HG03025 (cell line): Measurements from ENCODE around the gene TAGLN.
"Not testable (repeated sequence)": the region's sequence is repeated elsewhere in the genome, so short reads cannot be mapped to it uniquely, and the experiment has no call there.

Experiments used
- ATAC-seq: cut with Tn5 transposase; IDR thresholded peaks from one replicate; pipeline ENCODE4 v1.9.1; 2021; ENCODE audit warnings: mild to moderate bottlenecking, moderate library complexity; ENCODE audit not compliant: unreplicated experiment, low FRiP score

The TAGLN gene

GRCh38 chr11:117195258-117195657 is 3.9 kb upstream of the TAGLN start:
- ATAC-seq = no peak

DNA sequence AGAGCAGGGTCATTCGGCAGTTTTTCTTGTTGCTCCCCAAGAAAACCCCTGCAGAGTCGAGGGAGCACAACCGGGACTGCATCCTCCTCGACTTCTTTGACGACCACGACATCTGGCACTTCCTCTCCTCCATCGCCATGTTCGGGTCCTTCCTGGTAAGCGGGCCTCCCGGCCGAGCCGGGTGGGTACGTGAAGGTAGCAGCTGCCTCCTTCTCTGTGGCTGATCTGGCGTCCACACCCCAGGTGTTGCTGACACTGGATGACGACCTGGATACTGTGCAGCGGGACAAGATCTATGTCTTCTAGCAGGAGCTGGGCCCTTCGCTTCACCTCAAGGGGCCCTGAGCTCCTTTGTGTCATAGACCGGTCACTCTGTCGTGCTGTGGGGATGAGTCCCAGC is 3.4 kb upstream of the TAGLN start:
- ATAC-seq = no peak

- no peak for ATAC-seq
Observed at GRCh38 chr11:117197006-117197405, 2.2 kb upstream of the TAGLN start.

DNA sequence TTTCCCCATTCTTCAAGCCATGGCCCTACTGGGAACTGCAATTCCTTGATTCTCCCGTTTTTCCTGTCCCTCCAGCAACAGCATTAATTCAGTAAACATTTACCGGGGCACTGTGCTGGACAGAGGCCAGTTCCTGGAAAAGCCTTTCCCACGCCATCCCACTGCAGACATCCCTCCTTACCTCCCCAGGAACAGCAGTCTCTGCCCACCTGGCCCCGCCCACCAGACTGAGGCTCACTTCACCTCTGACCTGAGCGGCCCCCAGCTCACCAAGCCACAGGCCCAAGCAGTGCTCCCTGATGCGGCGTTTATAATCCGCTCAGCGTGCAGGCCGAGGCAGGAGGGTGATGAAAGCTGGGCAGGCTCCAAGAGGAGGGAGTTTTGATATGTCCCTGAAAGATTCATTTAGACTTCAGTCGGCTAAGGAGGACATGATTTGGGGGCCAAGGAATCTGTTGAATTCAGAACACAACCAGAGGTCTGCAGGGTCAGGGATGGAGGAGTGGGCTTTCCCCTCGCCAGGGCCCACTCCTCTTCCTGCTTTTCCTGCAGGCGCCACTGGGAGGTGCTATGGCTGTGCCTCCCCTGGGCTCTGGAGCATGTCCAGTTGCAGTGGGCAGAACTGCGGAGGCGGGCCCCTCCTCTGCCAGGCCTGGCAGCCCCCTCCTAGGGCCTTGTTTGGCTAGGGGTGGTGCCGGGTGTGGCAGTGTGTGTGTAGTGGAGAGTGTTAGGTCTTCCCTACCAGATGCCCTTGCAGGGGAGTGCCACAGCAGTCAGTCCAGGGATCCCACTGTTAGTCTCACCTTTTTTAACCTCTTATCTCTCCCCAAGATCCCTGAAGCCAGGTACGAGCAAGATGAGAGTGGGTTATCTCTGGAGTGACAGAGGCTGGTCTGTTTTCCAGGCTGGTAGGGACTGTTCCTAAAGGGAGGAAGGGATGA is 1.4 kb upstream of the TAGLN start:
- no peak for ATAC-seq

DNA sequence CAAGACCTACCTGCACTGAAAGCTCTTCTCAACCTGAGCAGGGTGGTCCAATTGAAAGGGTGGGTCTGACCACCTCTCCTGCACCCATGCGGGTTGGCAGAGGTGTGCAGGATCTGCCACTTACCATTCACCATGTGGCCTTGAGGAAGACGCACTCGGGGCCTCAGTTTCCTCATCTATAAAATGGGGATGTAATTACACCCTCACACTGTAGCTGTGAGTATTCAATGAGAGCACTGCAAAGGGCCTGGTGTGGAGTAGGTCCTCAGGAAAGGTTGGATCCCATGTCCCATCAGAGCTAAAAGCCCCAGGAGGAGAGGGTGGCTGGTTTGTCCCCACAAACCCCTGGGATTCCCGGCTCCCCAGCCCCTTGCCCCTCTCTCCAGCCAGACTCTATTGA is 557 bp upstream of the TAGLN start:
- no peak for ATAC-seq

GRCh38 chr11:117199916-117200812 is 994 bp downstream of the TAGLN start:
- ATAC-seq = no peak

- ATAC-seq = no peak
Observed at GRCh38 chr11:117200813-117201657, 1.9 kb downstream of the TAGLN start.

DNA sequence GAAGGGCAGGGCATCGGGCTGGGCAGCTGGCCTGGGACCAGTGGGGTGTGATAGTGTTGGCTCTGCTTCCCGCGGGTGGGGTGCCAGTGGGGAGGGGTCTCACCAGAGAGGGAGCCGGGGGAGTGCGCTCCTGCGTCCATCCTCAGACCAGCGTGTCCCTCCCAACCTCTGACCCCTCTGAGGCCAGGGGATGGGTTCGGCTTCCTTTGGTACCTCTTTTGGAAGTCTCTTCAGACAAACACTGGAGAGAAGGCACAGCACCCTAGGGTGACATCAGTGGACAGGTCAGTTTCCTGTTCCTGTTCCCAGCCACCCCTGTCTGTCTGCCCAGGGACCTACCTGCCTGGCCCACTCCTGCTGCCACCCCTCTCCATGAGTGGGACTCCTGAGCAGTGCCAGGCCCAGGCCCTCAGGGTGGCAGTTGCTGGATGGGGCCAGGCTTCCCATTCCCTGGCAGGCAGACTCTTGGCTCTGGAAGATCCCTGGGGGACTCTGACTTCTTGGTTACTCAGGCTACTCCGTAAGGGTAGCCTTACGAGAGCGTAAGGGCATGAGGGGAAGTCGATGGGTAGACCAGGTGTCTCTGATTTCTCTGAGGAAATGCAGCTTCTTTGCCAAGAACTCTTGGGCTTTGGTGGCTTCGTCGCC is 2.6 kb downstream of the TAGLN start:
- no peak for ATAC-seq

DNA sequence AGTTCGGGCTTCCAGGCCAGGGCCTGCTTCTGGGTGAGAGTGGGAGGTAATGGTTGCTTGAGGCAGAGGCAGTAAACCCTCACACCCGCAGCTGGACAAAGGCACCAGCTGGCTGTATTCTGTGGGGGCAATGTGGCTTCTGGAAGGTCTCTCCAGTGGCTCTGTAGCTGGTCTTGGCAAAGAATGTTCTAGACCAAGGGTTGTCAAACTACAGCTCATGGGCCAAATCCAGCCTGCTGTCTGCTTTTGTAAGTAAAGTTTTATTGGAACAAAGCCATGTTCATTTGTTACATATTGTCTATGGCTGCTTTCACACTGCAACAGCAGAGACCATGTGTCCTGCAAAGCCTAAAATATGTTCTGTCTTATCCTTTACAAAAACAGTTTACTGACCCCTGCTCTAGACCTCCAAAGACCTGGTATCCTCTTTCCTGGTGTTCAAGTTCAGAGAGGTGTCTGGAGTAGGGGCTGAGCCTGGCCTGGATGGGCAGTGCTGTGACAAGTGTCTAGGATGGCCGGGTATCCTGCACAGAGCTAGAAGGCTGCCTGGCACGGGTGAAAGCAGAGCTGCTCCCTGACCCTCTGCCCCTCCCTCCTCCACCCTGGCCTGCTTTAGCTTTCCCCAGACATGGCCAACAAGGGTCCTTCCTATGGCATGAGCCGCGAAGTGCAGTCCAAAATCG is 3.4 kb downstream of the TAGLN start:
- ATAC-seq = no peak

DNA sequence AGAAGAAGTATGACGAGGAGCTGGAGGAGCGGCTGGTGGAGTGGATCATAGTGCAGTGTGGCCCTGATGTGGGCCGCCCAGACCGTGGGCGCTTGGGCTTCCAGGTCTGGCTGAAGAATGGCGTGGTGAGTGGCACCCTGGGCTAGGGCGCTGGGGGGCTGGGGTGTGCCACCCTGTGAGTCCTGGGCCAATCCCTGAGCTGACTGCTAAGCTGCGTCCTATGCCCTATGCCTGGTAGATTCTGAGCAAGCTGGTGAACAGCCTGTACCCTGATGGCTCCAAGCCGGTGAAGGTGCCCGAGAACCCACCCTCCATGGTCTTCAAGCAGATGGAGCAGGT is 3.9 kb downstream of the TAGLN start:
- ATAC-seq = no peak

DNA sequence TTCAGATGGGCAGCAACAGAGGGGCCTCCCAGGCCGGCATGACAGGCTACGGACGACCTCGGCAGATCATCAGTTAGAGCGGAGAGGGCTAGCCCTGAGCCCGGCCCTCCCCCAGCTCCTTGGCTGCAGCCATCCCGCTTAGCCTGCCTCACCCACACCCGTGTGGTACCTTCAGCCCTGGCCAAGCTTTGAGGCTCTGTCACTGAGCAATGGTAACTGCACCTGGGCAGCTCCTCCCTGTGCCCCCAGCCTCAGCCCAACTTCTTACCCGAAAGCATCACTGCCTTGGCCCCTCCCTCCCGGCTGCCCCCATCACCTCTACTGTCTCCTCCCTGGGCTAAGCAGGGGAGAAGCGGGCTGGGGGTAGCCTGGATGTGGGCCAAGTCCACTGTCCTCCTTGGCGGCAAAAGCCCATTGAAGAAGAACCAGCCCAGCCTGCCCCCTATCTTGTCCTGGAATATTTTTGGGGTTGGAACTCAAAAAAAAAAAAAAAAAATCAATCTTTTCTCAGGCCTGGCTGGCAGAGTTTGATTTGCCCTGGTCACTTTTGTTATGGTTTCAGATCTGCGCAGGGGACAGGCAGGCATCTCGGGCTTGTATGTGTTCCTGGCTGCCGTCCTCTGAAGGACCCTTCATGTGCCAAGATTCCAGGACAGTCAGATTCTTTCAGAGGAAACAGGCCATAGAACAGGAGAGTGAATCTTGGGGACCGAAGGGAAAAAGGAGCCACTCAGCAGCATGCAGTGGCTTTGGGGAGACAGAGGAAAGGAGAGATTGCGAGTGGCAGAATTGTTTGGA is 5.3 kb downstream of the TAGLN start:
- no peak for ATAC-seq

DNA sequence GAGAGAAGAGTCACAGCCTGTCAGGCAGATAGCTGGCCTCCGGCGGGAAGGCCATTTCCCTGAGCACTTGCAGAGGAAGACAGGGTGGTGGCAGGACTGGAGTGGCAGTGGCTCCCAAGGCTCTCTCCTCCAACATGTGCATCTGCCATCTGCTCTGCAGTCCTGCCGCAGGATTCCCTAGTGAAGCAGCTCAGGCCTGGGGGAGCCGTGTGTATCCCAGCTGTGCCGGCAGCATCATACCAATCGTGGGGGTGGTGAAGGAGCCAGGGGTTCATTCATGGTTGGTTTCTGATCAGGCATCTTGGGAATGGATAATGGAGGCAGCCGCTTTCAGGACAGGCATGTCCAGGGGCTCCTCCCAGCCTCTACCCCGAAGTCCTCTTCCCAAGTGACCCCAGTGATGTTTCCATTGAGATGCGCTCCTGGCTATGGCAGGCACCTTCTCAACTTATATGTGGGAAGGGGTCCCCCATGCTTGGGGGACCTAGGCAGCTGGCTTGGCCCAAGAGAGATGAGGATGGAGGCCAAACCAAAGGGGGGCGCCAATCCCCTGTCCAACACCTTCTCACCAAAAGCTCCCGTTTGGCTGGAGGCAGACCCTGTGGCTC is 6.1 kb downstream of the TAGLN start:
- no peak for ATAC-seq

DNA sequence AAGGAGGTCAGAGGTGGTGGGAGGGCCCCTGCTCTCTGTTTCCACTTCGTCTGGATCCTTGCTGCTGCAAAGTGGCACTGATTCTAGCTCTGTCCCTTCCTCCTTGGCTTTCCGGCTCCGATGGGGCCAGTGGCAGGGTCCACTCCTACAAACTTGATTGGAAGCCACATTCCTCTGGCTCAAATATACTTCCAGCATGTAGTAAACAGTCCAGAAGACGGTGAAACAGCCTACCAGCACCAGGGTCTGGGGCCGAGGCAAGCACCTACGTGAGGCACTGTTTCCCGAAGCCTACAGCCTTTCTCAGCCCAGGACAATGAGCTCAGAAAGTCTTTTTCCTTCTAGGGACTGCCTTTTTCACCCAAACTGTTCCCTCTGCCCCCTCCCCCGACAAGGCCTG is 6.9 kb downstream of the TAGLN start:
- not testable (repeated sequence) for ATAC-seq

GRCh38 chr11:117206859-117207258 is 7.7 kb downstream of the TAGLN start:
- not testable (repeated sequence) for ATAC-seq

DNA sequence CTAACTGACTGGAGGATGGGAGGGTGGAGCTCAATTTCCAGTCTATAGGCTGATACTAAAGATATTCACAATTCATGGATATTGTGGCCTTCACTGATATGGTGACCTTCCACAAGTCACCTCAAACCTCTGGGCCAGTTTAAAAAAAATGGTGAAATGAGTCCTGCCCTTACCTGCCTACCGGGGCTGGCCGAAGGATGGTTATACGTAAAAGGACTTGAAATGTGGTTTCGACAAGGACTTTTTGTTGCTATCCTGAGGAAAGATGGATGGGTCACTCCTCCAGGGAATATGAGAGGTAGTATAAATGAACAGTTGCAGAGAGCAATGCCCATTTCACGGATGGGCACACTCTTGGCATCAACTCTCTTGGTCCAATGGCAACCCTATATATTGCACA is 8.3 kb downstream of the TAGLN start:
- ATAC-seq = not testable (repeated sequence)

GRCh38 chr11:117208710-117209109 is 9.5 kb downstream of the TAGLN start:
- ATAC-seq = not testable (repeated sequence)

DNA sequence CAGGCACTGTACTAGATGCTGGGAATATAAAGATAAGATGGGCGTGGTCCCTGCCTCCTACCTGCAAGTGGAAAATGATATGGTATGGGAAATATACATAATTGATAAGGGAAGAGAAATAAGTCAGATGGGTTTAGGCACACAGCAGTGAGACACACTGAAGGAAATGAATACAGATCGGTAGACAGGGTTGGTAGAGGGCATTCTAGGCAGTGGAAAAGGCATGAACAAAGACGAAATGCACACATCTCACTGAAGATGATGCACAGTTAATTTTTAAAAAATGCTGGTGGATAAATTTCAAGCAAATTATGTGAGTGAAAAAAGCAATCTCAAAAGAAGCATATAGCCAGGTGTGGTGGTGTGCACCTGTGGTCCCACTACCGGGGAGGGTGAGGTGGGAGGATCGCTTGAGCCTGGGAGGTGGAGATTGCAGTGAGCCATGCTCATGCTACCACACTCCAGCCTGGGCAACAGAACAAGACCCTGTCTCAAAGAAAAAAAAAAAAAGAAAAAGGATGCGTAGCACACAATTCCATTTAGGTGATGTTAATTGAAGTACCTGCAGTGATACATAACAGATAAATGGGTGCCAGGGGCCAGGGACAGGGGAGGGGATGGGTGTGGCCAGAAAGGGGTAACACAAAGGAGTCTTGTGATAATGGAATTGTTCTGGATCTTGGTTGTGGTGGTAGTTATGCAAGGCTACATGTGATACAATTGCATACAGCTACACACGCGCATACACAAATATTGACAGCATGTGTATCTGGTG is 10.4 kb downstream of the TAGLN start:
- not testable (repeated sequence) for ATAC-seq

GRCh38 chr11:117210620-117211019 is 11.4 kb downstream of the TAGLN start:
- ATAC-seq = no peak
